Hepatocyte (in vitro differentiated cells): ENCODE measurements around the gene APBB1IP. TPM values are rescaled to one million over a fixed set of nuclear protein-coding genes. Genes with fewer than 3 reads are reported as not detected.
A peak's percentile ranks its signal among the peaks of the same experiment; 100 is the strongest.

Experiments
- DNase-seq: peaks from one replicate; pipeline ENCODE4 v3.0.0-alpha.2; 2016; ENCODE audit warnings: low spot score
- H2AFZ ChIP-seq: fragments of 200-600 bp; sonication (generic); 2 replicates; pipeline ENCODE4 v1.6.0; 2016; ENCODE audit warnings: antibody characterized with exemption, mild to moderate bottlenecking
- H3K27ac ChIP-seq: fragments of 200-600 bp; sonication (generic); 2 replicates; pipeline ENCODE4 v1.5.1; 2016; ENCODE audit warnings: mild to moderate bottlenecking
- H3K27me3 ChIP-seq: fragments of 200-600 bp; sonication (generic); 2 replicates; pipeline ENCODE4 v1.6.1; 2016
- H3K36me3 ChIP-seq: fragments of 200-600 bp; sonication (generic); replicated peaks from 2 replicates; pipeline ENCODE4 v1.5.1; 2016; ENCODE audit warnings: low read depth; ENCODE audit not compliant: insufficient read depth
- H3K4me1 ChIP-seq: fragments of 200-600 bp; sonication (generic); 2 replicates; pipeline ENCODE4 v1.5.1; 2016; ENCODE audit warnings: mild to moderate bottlenecking, moderate library complexity; ENCODE audit not compliant: insufficient read depth
- H3K4me2 ChIP-seq: fragments of 200-600 bp; sonication (generic); 2 replicates; pipeline ENCODE4 v1.6.0; 2016
- H3K4me3 ChIP-seq: fragments of 200-600 bp; sonication (generic); 2 replicates; pipeline ENCODE4 v1.5.1; 2016; ENCODE audit warnings: mild to moderate bottlenecking
- H3K79me2 ChIP-seq: fragments of 200-600 bp; sonication (generic); 2 replicates; pipeline ENCODE4 v1.6.0; 2017; ENCODE audit warnings: mild to moderate bottlenecking
- H3K9me2 ChIP-seq: fragments of 200-600 bp; sonication (generic); replicated peaks from 2 replicates; pipeline ENCODE4 v1.6.0; 2017; ENCODE audit warnings: mild to moderate bottlenecking; ENCODE audit not compliant: insufficient read depth
- H3K9me3 ChIP-seq: fragments of 200-600 bp; sonication (generic); 2 replicates; pipeline ENCODE4 v1.5.1; 2016; ENCODE audit warnings: low read depth, mild to moderate bottlenecking
- H4K20me1 ChIP-seq: fragments of 200-600 bp; sonication (generic); 2 replicates; pipeline ENCODE4 v1.6.0; 2016; ENCODE audit warnings: mild to moderate bottlenecking; ENCODE audit not compliant: insufficient read depth, poor library complexity, severe bottlenecking
- CTCF ChIP-seq: fragments of 200-600 bp; sonication (generic); IDR thresholded peaks from 2 replicates; pipeline ENCODE4 v1.5.1; 2016; ENCODE audit warnings: antibody characterized with exemption, mild to moderate bottlenecking; ENCODE audit not compliant: poor library complexity
- EZH2 ChIP-seq: fragments of 200-600 bp; sonication (generic); IDR thresholded peaks from 2 replicates; pipeline ENCODE4 v1.6.1; 2016; ENCODE audit warnings: antibody characterized with exemption, mild to moderate bottlenecking, borderline replicate concordance
- EZH2phosphoT487 ChIP-seq: fragments of 200-600 bp; sonication (generic); IDR thresholded peaks from one replicate; pipeline ENCODE4 v1.6.1; 2018; ENCODE audit warnings: antibody characterized with exemption, mild to moderate bottlenecking, low read depth, moderate library complexity; ENCODE audit not compliant: unreplicated experiment, severe bottlenecking
- WGBS: methylation state at CpG from one replicate; pipeline ENCODE4 v1.1.6; 2016; ENCODE audit warnings: low lambda C conversion rate; ENCODE audit errors: missing lambda C conversion rate; 5-methylcytosine and 5-hydroxymethylcytosine counted together
- polyA plus RNA-seq: library from polyadenylated mRNA; unstranded; fragments of >200 nt; fragmentation: Nextera tagmentation; extraction: Ambion mirVana; gene quantifications from 2 replicates; pipeline ENCODE4 v1.2.1, GENCODE V29; 2016
- total RNA-seq: library from RNA; depleted of rRNA; stranded (reverse); fragments of >200 nt; gene quantifications from 2 replicates; pipeline ENCODE4 v1.2.3, GENCODE V29; 2014

Gene APBB1IP
- total and polyA plus RNA-seq, 2 experiments from 2014 or later: 1.1 to 1.8 TPM

- TF ChIP-seq CTCF (no peak), EZH2phosphoT487 (no peak), EZH2 (no peak)
- Histone ChIP-seq H3K9me3 (no peaks in the 10 kb centered on the region), H4K20me1 (no peaks in the 10 kb centered on the region), H3K36me3 (no peaks in the 10 kb centered on the region), H3K27ac (no peak overlapping the region), H3K4me3 (peak overlapping the region; percentile 51), H3K27me3 (no peaks in the 10 kb centered on the region), H3K79me2 (no peaks in the 10 kb centered on the region), H3K4me2 (peak overlapping the region; percentile 88), H2AFZ (peak overlapping the region; percentile 26), H3K4me1 (no peaks in the 10 kb centered on the region), H3K9me2 (no peaks in the 10 kb centered on the region)
- WGBS: 18% methylated on average over 29 of the region's 64 CpGs
- DNase-seq: peak; percentile 47
These were observed 128.6 kb downstream of the APBB1IP start for GRCh38 chr10:26566525-26567350.

GRCh38 chr10:26567351-26567721 lies 129.2 kb downstream of the APBB1IP start:
- H3K4me1 ChIP-seq: no peaks in the 10 kb centered on the region
- H3K27ac ChIP-seq: no peak overlapping the region
- no peaks in the 10 kb centered on the region for H3K9me2 ChIP-seq
- 9% methylated on average over 10 of the region's 10 CpGs for WGBS
- no peak for DNase-seq
- peak overlapping the region; percentile 26 for H2AFZ ChIP-seq
- TF ChIP-seq EZH2phosphoT487: no peak
- no peak for TF ChIP-seq CTCF
- no peak for TF ChIP-seq EZH2
- H3K9me3 ChIP-seq: no peaks in the 10 kb centered on the region
- no peaks in the 10 kb centered on the region for H3K27me3 ChIP-seq
- no peaks in the 10 kb centered on the region for H4K20me1 ChIP-seq
- H3K79me2 ChIP-seq: no peaks in the 10 kb centered on the region
- H3K36me3 ChIP-seq: no peaks in the 10 kb centered on the region
- H3K4me2 ChIP-seq: peak overlapping the region; percentile 88
- H3K4me3 ChIP-seq: peak overlapping the region; percentile 51

GRCh38 chr10:26571655-26572054 lies 133.5 kb downstream of the APBB1IP start:
- H4K20me1 ChIP-seq: no peaks in the 10 kb centered on the region
- no peaks in the 10 kb centered on the region for H3K36me3 ChIP-seq
- no peaks in the 10 kb centered on the region for H3K9me2 ChIP-seq
- H3K4me2 ChIP-seq: no peak overlapping the region
- H3K4me1 ChIP-seq: no peaks in the 10 kb centered on the region
- no peak overlapping the region for H3K27ac ChIP-seq
- TF ChIP-seq CTCF: no peak
- H3K9me3 ChIP-seq: no peaks in the 10 kb centered on the region
- no peak overlapping the region for H3K4me3 ChIP-seq
- no peak overlapping the region for H2AFZ ChIP-seq
- no peaks in the 10 kb centered on the region for H3K27me3 ChIP-seq
- peak; percentile 39 for DNase-seq
- WGBS: 39% methylated on average over 1 of the region's 1 CpG
- H3K79me2 ChIP-seq: no peaks in the 10 kb centered on the region
